Keratinocyte (primary cell): Measurements from ENCODE around the gene EHMT1. TPM values are rescaled to one million over a fixed set of nuclear protein-coding genes. Genes with fewer than 3 reads are reported as not detected.

ENCODE experiments used
- DNase-seq: peaks from one replicate; pipeline ENCODE4 v3.0.0-alpha.2; 2011; ENCODE audit warnings: low read depth, missing footprints, low spot score
- FAIRE-seq: peaks from 2 replicates; lab custom pipeline; 2011; peaks lifted over from hg19 to GRCh38; lab: Jason Lieb, UNC
- H2AFZ ChIP-seq: 2 replicates; pipeline ENCODE4 v1.6.0; 2012; ENCODE audit warnings: low read length, control low read depth, inconsistent platforms; ENCODE audit not compliant: control insufficient read depth
- H3K27ac ChIP-seq: 2 replicates; pipeline ENCODE4 v1.5.1; 2011; ENCODE audit warnings: low read length; ENCODE audit not compliant: control insufficient read depth, insufficient read depth
- H3K27me3 ChIP-seq: 3 replicates; pipeline ENCODE4 v1.6.0; 2011; ENCODE audit warnings: low read length; ENCODE audit not compliant: control insufficient read depth, insufficient read depth; ENCODE audit errors: extremely low read depth
- H3K36me3 ChIP-seq, 2 experiments: 2 replicates in 1 of 2; 3 replicates in 1 of 2; pipeline ENCODE4 v1.5.1; 2011; ENCODE audit warnings: low read length in 2 of 2, mild to moderate bottlenecking in 1 of 2; ENCODE audit not compliant: control insufficient read depth in 2 of 2, insufficient read depth in 2 of 2; ENCODE audit errors: extremely low read depth in 1 of 2
- H3K4me1 ChIP-seq: 3 replicates; pipeline ENCODE4 v1.5.1; 2011; ENCODE audit warnings: low read length; ENCODE audit not compliant: control insufficient read depth, insufficient read depth; ENCODE audit errors: extremely low read depth
- H3K4me2 ChIP-seq: 3 replicates; pipeline ENCODE4 v1.6.0; 2011; ENCODE audit warnings: low read depth, low read length; ENCODE audit not compliant: control insufficient read depth, insufficient read depth; ENCODE audit errors: extremely low read depth
- H3K4me3 ChIP-seq, 3 experiments: fragments of 200-600 bp in 1 of 3; sonication (generic) in 1 of 3; 2 replicates in 2 of 3; 3 replicates in 1 of 3; pipeline ENCODE4 v1.5.1; 2011 to 2016; ENCODE audit warnings: low read length in 3 of 3, mild to moderate bottlenecking in 3 of 3, control low read depth in 2 of 3, inconsistent platforms in 1 of 3, low read depth in 1 of 3, mixed read lengths in 1 of 3, mixed run types in 1 of 3, moderate library complexity in 1 of 3; ENCODE audit not compliant: control insufficient read depth in 2 of 3, insufficient read depth in 2 of 3; ENCODE audit errors: extremely low read depth in 1 of 3
- H3K79me2 ChIP-seq: 2 replicates; pipeline ENCODE4 v1.6.0; 2012; ENCODE audit warnings: low read length; ENCODE audit not compliant: control insufficient read depth, insufficient read depth
- H3K9ac ChIP-seq: 3 replicates; pipeline ENCODE4 v1.6.0; 2011; ENCODE audit warnings: low read length; ENCODE audit not compliant: control insufficient read depth, insufficient read depth; ENCODE audit errors: extremely low read depth
- H3K9me1 ChIP-seq: 3 replicates; pipeline ENCODE4 v1.6.0; 2011; ENCODE audit warnings: low read length; ENCODE audit not compliant: control insufficient read depth, insufficient read depth; ENCODE audit errors: extremely low read depth
- H3K9me3 ChIP-seq: 2 replicates; pipeline ENCODE4 v1.5.1; 2012; ENCODE audit warnings: low read depth, low read length; ENCODE audit not compliant: control insufficient read depth
- H4K20me1 ChIP-seq: 3 replicates; pipeline ENCODE4 v1.6.0; 2011; ENCODE audit warnings: low read length; ENCODE audit not compliant: control insufficient read depth, insufficient read depth; ENCODE audit errors: extremely low read depth
- CTCF ChIP-seq, 3 experiments: IDR thresholded peaks in 1 of 3; conservative IDR thresholded peaks in 1 of 3; optimal IDR thresholded peaks in 1 of 3; 2 replicates in 2 of 3; 3 replicates in 1 of 3; pipeline versions ENCODE3 to v1.5.1; 2011; ENCODE audit warnings: low read length in 3 of 3, mild to moderate bottlenecking in 3 of 3, moderate library complexity in 2 of 3, control low read depth in 1 of 3, inconsistent platforms in 1 of 3; ENCODE audit not compliant: insufficient read depth in 2 of 3; ENCODE audit errors: extremely low read depth in 1 of 3
- EZH2 ChIP-seq: IDR thresholded peaks from one replicate; pipeline ENCODE4 v1.6.1; 2012; ENCODE audit warnings: inconsistent platforms, mild to moderate bottlenecking, low read length, moderate library complexity
- dilution Hi-C: fragments of 300-500 bp; cut with MboI; formaldehyde crosslinking; loops from one replicate; pipeline ENCODE4 v1.7.0; 2020; ENCODE audit warnings: low sequenced_read_pairs; ENCODE audit not compliant: extremely low pct_ligation_motif_present
- polyA plus RNA-seq, 5 experiments: library from polyadenylated mRNA; depleted of rRNA in 3 of 5; stranded (reverse) in 3 of 5; stranded (forward) in 1 of 5; unstranded in 1 of 5; fragments of >200 nt; gene quantifications; 1 replicate in 1 of 5; 2 replicates in 3 of 5; 3 replicates in 1 of 5; pipeline versions ENCODE4 v1.2.1 to v1.2.3, GENCODE V29; 2011 to 2012; ENCODE audit warnings: missing spikeins in 2 of 5, low read depth in 1 of 5, low replicate concordance in 1 of 5

EHMT1 gene
- polyA plus RNA-seq, 1 donor (not counting 4 experiments of a cell fraction or from before 2014, with no cell fraction given): 25.9 TPM

- TF ChIP-seq CTCF (optimal IDR thresholded peaks at IDR 0.05 in 1 of 3, IDR thresholded peaks at IDR 0.05 in 1 of 3, conservative IDR thresholded peaks at IDR 0.05 in 1 of 3; ENCODE audit: extremely low read depth in 1 of 3, insufficient read depth in 2 of 3, low read length in 3 of 3): no peak
- TF ChIP-seq EZH2: no peak
- Histone ChIP-seq H3K79me2 (no peaks in the 10 kb centered on the region), H4K20me1 (no peaks in the 10 kb centered on the region), H3K9me3 (no peaks in the 10 kb centered on the region), H3K27me3 (no peaks in the 10 kb centered on the region), H3K4me2 (no peak overlapping the region), H3K4me3 (no peak overlapping the region), H3K9ac (no peak overlapping the region), H2AFZ (no peak overlapping the region), H3K9me1 (no peaks in the 10 kb centered on the region), H3K27ac (no peak overlapping the region), H3K36me3 (peaks cover 16 to 23% of the 10 kb centered on the region in 2 experiments), H3K4me1 (no peaks in the 10 kb centered on the region)
- no peak for DNase-seq
- dilution Hi-C loops: no loop called here
- FAIRE-seq: no peak
These were observed 169.1 kb downstream of the EHMT1 start for GRCh38 chr9:137787786-137788505.

GRCh38 chr9:137788561-137789294 is 169.9 kb downstream of the EHMT1 start:
- Histone ChIP-seq H3K27ac (no peak overlapping the region), H3K36me3 (peaks cover 20 to 29% of the 10 kb centered on the region in 2 experiments), H4K20me1 (no peaks in the 10 kb centered on the region), H3K9me1 (no peaks in the 10 kb centered on the region), H3K9me3 (no peaks in the 10 kb centered on the region), H2AFZ (no peak overlapping the region), H3K9ac (no peak overlapping the region), H3K4me2 (no peak overlapping the region), H3K79me2 (no peaks in the 10 kb centered on the region), H3K4me3 (no peak overlapping the region), H3K4me1 (no peaks in the 10 kb centered on the region), H3K27me3 (no peaks in the 10 kb centered on the region)
- DNase-seq: no peak
- no peak for FAIRE-seq
- dilution Hi-C loops: no loop called here
- no peak for TF ChIP-seq CTCF (optimal IDR thresholded peaks at IDR 0.05 in 1 of 3, IDR thresholded peaks at IDR 0.05 in 1 of 3, conservative IDR thresholded peaks at IDR 0.05 in 1 of 3; ENCODE audit: extremely low read depth in 1 of 3, insufficient read depth in 2 of 3, low read length in 3 of 3)
- TF ChIP-seq EZH2: no peak
